Ovary (tissue), 9 donors: ENCODE results near the gene CNKSR3. TPM values are rescaled to one million over a fixed set of nuclear protein-coding genes. Genes with fewer than 3 reads are reported as not detected.

ENCODE experiments used
- DNase-seq, 5 donors: peaks; one replicate each; pipeline ENCODE4 v3.0.0-alpha.2; 2019 to 2020
- H3K27ac ChIP-seq, 2 donors: fragments of 200-600 bp; one replicate each; pipeline versions ENCODE4 v1.5.1 to v1.8.0; 2019 to 2022
- H3K27me3 ChIP-seq: fragments of 200-600 bp; one replicate; pipeline ENCODE4 v1.8.0; 2022
- H3K36me3 ChIP-seq: fragments of 200-600 bp; sonication (generic); one replicate; pipeline ENCODE4 v1.5.1; 2019
- H3K4me1 ChIP-seq: one replicate; pipeline ENCODE4 v1.8.1; 2013; ENCODE audit warnings: mild to moderate bottlenecking, moderate library complexity; ENCODE audit not compliant: insufficient read depth
- H3K4me3 ChIP-seq: fragments of 200-600 bp; sonication (generic); one replicate; pipeline ENCODE4 v1.5.1; 2017
- H3K9me3 ChIP-seq, 2 donors: fragments of 200-600 bp in 1 of 2; sonication (generic) in 1 of 2; one replicate each; pipeline versions ENCODE4 v1.5.1 to v1.8.1; 2013 to 2019; ENCODE audit warnings: mild to moderate bottlenecking in 1 of 2, moderate library complexity in 1 of 2
- EP300 ChIP-seq: sonication (generic); formaldehyde crosslinking; IDR thresholded peaks from one replicate; pipeline ENCODE4 v1.6.1; 2017; ENCODE audit warnings: antibody characterized with exemption
- POLR2A ChIP-seq: fragments of 450-650 bp; IDR thresholded peaks from one replicate; pipeline ENCODE4 v1.6.1; 2017; ENCODE audit warnings: antibody characterized with exemption, mild to moderate bottlenecking, moderate library complexity
- WGBS, 3 donors: extraction: QIAGEN DNeasy Blood & Tissue Kit in 1 of 3; methylation state at CpG; one replicate each; pipeline versions ENCODE4 v1.1.5 to v1.1.7; 2013 to 2017; 5-methylcytosine and 5-hydroxymethylcytosine counted together
- intact Hi-C, 4 donors: fragments of 100-400 bp; cut with DNase I; formaldehyde crosslinking; loops; one replicate each; pipeline versions ENCODE4 v1.11.0 to v1.15.1; 2022 to 2023
- polyA plus RNA-seq, 2 donors: library from polyadenylated mRNA; stranded (reverse); fragments of 200-250 nt in 1 of 2; fragments of 350-450 nt in 1 of 2; fragmentation: Illumina TruSeq in 1 of 2; extraction: RNeasy Lipid Tissue Mini Kit (QIAGEN cat#74804) in 1 of 2; gene quantifications; one replicate each; pipeline ENCODE4 v1.2.3, GENCODE V29; 2013 to 2014
- total RNA-seq, 7 donors: library from RNA; depleted of rRNA in 2 of 7; stranded (reverse); fragments of >200 nt in 2 of 7; fragmentation: NEBNext Ultra II Directional in 3 of 7; extraction: Animal tissue kit (Norgen Biotek cat#: 25700) in 3 of 7; gene quantifications; one replicate each; pipeline versions ENCODE4 v1.1.0 to v1.2.4, GENCODE V29; 2016 to 2023
- TF ChIP-seq, protein P1 (sequence below), 3 donors: fragments of 450-650 bp in 2 of 3; fragments of 200-600 bp in 1 of 3; IDR thresholded peaks; one replicate each; pipeline versions ENCODE4 v1.5.1 to v1.8.0; 2016 to 2022; ENCODE audit warnings: antibody characterized with exemption in 3 of 3, mild to moderate bottlenecking in 1 of 3
- donor health status: DM: no; HTN: no; CAD: no; lungs with moderate emphysema.
- donor health status: DM: no; HTN: no; CAD: no.
- donor health status: Bipolar disorder and iron deficiency.
- donor health status: DM: yes; HTN: yes; CAD: no.
- donor health status: DM: no; HTN: no; CAD: no.
- donor health status: DM: yes; HTN: yes; CAD: no.

CNKSR3 gene
- total and polyA plus RNA-seq, 9 donors: 8.6 to 16.7 (median 13.4) TPM

DNA sequence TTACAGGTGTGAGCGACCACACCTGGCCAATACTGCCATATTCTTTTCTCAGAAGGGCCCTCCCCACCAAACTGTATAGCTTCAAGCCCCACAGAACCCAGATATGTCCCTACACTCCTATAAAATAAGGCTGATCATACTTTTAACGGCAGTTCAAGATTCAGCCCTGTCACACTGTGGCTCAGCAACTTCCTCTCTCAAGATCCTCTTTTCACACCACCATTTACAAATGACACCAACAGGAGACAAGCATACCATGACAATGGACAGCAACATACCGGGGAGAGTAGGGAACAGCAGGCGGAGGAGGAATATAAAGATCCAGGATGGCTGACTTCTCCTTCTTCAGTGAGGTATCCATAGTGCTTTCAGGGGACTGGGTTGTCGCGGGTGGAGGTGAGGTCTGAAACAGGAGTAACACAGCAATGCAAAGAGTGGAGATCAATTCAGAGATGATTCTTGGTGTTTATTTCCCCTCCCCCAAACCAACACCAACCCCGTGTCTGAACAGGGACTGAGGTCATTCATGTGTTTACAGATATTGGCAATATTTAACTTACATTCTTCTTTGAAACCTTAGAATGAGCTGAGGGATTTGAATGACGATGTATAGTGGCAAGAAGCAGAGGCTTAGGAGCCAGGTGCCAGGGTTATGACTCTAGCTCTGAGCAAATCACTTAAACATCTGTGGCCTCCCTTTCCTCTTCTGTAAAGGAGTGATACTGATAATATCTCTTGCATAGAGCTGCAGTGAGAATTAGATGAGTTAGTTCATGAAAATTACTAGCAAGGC is 96.3 kb downstream of the CNKSR3 start:
- H3K36me3 ChIP-seq: no peaks in the 10 kb centered on the region
- DNase-seq: no peak
- no peaks in the 10 kb centered on the region for H3K9me3 ChIP-seq
- 96 to 97% (median 96%) methylated on average over 8 of the region's 8 CpGs for WGBS, 3 donors
- H3K4me3 ChIP-seq: no peak overlapping the region
- intact Hi-C loops: loop anchor here in 1 of 4 donors (10.0 kb wide), 1 partner anchor 101 kb away; the partner anchor contains the start of gene CNKSR3
- no peaks in the 10 kb centered on the region for H3K27me3 ChIP-seq
- TF ChIP-seq EP300 (no peak), POLR2A (no peak)
- TF ChIP-seq, protein P1, sequence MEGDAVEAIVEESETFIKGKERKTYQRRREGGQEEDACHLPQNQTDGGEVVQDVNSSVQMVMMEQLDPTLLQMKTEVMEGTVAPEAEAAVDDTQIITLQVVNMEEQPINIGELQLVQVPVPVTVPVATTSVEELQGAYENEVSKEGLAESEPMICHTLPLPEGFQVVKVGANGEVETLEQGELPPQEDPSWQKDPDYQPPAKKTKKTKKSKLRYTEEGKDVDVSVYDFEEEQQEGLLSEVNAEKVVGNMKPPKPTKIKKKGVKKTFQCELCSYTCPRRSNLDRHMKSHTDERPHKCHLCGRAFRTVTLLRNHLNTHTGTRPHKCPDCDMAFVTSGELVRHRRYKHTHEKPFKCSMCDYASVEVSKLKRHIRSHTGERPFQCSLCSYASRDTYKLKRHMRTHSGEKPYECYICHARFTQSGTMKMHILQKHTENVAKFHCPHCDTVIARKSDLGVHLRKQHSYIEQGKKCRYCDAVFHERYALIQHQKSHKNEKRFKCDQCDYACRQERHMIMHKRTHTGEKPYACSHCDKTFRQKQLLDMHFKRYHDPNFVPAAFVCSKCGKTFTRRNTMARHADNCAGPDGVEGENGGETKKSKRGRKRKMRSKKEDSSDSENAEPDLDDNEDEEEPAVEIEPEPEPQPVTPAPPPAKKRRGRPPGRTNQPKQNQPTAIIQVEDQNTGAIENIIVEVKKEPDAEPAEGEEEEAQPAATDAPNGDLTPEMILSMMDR (IDR thresholded peaks at IDR 0.05): no peak
- H3K27ac ChIP-seq: no peak overlapping the region
- peaks cover 9% of the 10 kb centered on the region for H3K4me1 ChIP-seq

DNA sequence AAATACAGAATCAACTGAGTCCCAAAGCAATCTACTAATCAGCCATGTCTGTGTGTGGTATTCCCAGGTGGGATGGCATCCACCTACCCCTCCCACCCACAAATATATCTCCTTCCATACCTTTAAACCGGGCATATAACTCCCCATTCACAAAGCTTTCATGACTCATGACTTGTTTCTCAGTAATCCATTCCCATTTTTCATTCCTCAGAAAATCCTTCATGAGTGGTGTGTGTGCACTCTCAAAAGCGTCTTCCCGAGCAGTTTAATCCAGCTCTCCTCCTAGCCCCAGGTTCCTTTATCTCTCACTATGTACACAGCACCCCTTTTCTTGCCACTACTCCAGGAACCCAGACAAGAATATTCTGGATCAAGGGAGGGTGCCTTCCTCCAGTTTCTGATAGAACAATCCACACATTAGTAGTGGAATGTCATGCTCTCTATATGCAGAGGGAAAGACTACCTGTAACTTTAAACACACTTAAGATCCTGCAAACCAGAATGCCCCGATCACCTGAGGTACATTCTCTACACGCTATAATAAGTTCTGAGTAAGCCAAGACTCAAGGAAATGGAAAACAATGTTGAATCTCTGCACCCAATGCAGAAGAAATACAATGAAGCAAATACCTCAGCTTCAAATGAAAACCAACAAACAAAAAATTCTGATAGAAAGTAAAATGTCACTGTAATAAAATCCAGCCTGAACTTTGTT is 98.2 kb downstream of the CNKSR3 start:
- no peaks in the 10 kb centered on the region for H3K9me3 ChIP-seq
- peaks cover 9% of the 10 kb centered on the region for H3K4me1 ChIP-seq
- no peaks in the 10 kb centered on the region for H3K27me3 ChIP-seq
- no peak overlapping the region for H3K4me3 ChIP-seq
- no peak for TF ChIP-seq POLR2A
- TF ChIP-seq, protein P1 (IDR thresholded peaks at IDR 0.05): no peak
- TF ChIP-seq EP300: no peak
- no peak for DNase-seq
- WGBS, 3 donors: 41 to 48% (median 43%) methylated on average over 5 of the region's 5 CpGs
- intact Hi-C loops: loop anchor here in 1 of 4 donors (10.0 kb wide), 1 partner anchor 103 kb away; the partner anchor contains the start of gene CNKSR3
- H3K27ac ChIP-seq: no peak overlapping the region
- no peaks in the 10 kb centered on the region for H3K36me3 ChIP-seq

DNA sequence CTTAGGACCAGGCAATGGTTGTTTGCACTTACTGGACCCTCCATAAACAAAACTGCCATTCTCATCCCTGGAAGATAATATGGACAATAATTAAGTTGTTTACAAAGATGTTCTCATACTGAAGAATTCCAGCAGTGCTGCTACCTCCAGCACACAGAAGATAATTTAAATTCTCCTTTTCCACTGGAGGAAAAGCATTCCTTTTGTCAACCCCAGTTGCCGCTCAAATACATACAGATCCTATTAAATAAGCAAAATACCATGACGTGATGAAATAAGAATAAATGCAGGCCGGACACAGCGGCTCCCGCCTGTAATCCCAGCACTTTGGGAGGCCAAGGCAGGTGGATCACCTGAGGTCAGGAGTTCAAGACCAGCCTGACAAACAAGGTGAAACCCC is 99.4 kb downstream of the CNKSR3 start:
- H3K36me3 ChIP-seq: no peaks in the 10 kb centered on the region
- peaks cover 9% of the 10 kb centered on the region for H3K4me1 ChIP-seq
- TF ChIP-seq, protein P1 (IDR thresholded peaks at IDR 0.05): no peak
- TF ChIP-seq POLR2A (no peak), EP300 (no peak)
- intact Hi-C loops: loop anchor here in 1 of 4 donors (10.0 kb wide), 1 partner anchor 104 kb away; the partner anchor contains the start of gene CNKSR3
- no peaks in the 10 kb centered on the region for H3K9me3 ChIP-seq
- peak in 1 of 5 donors; percentile 29 for DNase-seq
- peak overlapping the region; percentile 71 for H3K27ac ChIP-seq
- H3K27me3 ChIP-seq: no peaks in the 10 kb centered on the region
- H3K4me3 ChIP-seq: peak overlapping the region; percentile 5
- WGBS, 3 donors: 11 to 24% (median 11%) methylated on average over 5 of the region's 5 CpGs

DNA sequence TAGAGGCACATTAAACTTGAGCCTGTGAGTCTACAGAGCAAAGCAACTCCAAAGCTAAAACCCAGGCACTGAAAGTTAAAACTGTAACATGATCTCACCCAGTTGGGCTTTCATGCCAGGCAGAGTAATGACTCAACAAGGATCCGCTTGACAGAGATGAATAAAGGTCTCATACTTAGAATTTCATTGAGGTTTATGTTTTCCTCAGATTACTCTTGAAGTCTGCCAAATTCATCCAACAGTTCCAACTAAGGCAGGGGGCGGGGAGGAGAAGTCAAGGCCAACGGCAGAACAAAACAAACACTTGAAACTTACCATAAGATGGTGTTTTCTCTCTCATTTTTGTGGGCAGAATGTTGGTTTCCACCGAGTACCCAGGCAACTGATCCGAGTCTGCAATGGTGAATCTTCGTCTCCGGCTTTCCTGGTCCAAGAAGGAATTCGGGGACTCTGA is 99.8 kb downstream of the CNKSR3 start:
- H3K36me3 ChIP-seq: no peaks in the 10 kb centered on the region
- peak overlapping the region; percentile 71 to 81 for H3K27ac ChIP-seq
- peaks cover 9% of the 10 kb centered on the region for H3K4me1 ChIP-seq
- intact Hi-C loops: loop anchor here in 1 of 4 donors (10.0 kb wide), 1 partner anchor 104 kb away; the partner anchor contains the start of gene CNKSR3
- no peaks in the 10 kb centered on the region for H3K27me3 ChIP-seq
- H3K9me3 ChIP-seq: no peaks in the 10 kb centered on the region
- TF ChIP-seq, protein P1 (IDR thresholded peaks at IDR 0.05): no peak
- TF ChIP-seq POLR2A: no peak
- TF ChIP-seq EP300: no peak
- peak; percentile 67 to 77 (median 70) for DNase-seq
- H3K4me3 ChIP-seq: peak overlapping the region; percentile 5
- WGBS, 3 donors: 1 to 7% (median 5%) methylated on average over 8 of the region's 8 CpGs
